WTC11 (cell line): ENCODE data around the gene GRM7. TPM values are rescaled to one million over a fixed set of nuclear protein-coding genes. Genes with fewer than 3 reads are reported as not detected.

Source experiments
- CBFB ChIP-seq: sonication (generic); formaldehyde crosslinking; IDR thresholded peaks from 2 replicates; pipeline ENCODE4 v1.8.1; 2022; ENCODE audit warnings: mild to moderate bottlenecking, low read depth, missing genetic modification reagents
- FOXK1 ChIP-seq: sonication (generic); formaldehyde crosslinking; IDR thresholded peaks from 2 replicates; pipeline ENCODE4 v1.8.0; 2022; ENCODE audit warnings: mild to moderate bottlenecking, moderate library complexity, missing genetic modification reagents
- MXD4 ChIP-seq: fragments of 250-450 bp; sonication (Bioruptor Pico); IDR thresholded peaks from 2 replicates; pipeline ENCODE4 v1.8.0; 2021; ENCODE audit warnings: mild to moderate bottlenecking, moderate library complexity, borderline replicate concordance
- SMAD4 ChIP-seq: sonication (generic); formaldehyde crosslinking; IDR thresholded peaks from 2 replicates; pipeline ENCODE4 v1.8.0; 2022; ENCODE audit warnings: mild to moderate bottlenecking, missing genetic modification reagents
- TEAD1 ChIP-seq: sonication (generic); formaldehyde crosslinking; IDR thresholded peaks from 2 replicates; pipeline ENCODE4 v1.8.0; 2022; ENCODE audit warnings: mild to moderate bottlenecking, missing genetic modification reagents
- total RNA-seq: library from RNA; stranded (reverse); gene quantifications from 3 replicates; pipeline ENCODE4 v1.2.3, GENCODE V29; 2021
- TF ChIP-seq, protein P1 (sequence below): fragments of 250-450 bp; sonication (Bioruptor Pico); IDR thresholded peaks from 2 replicates; pipeline ENCODE4 v1.9.0; 2021; ENCODE audit warnings: mild to moderate bottlenecking
- TF ChIP-seq, protein P2 (sequence below): sonication (generic); formaldehyde crosslinking; conservative IDR thresholded peaks from 2 replicates; pipeline ENCODE4 v1.8.1; 2023; ENCODE audit warnings: mild to moderate bottlenecking, low read depth, missing genetic modification reagents, moderate library complexity
- TF ChIP-seq, protein P3 (sequence below): sonication (generic); formaldehyde crosslinking; IDR thresholded peaks from 2 replicates; pipeline ENCODE4 v1.8.0; 2023; ENCODE audit warnings: mild to moderate bottlenecking, missing genetic modification reagents
- TF ChIP-seq, protein P4 (sequence below): fragments of 200-600 bp; IDR thresholded peaks from 2 replicates; pipeline ENCODE4 v1.8.0; 2022; ENCODE audit warnings: antibody characterized with exemption
- TF ChIP-seq, protein P5 (sequence below): sonication (generic); formaldehyde crosslinking; IDR thresholded peaks from 2 replicates; pipeline ENCODE4 v1.8.0; 2023; ENCODE audit warnings: missing genetic modification reagents, mild to moderate bottlenecking, borderline replicate concordance
- TF ChIP-seq, protein P6 (sequence below): fragments of 250-450 bp; sonication (Bioruptor Pico); IDR thresholded peaks from 2 replicates; pipeline ENCODE4 v1.8.0; 2021; ENCODE audit warnings: mild to moderate bottlenecking
- TF ChIP-seq, protein P7 (sequence below): sonication (generic); formaldehyde crosslinking; IDR thresholded peaks from 2 replicates; pipeline ENCODE4 v1.8.1; 2022; ENCODE audit warnings: low read depth, missing genetic modification reagents, borderline replicate concordance
- TF ChIP-seq, protein P8 (sequence below): sonication (generic); formaldehyde crosslinking; IDR thresholded peaks from 2 replicates; pipeline ENCODE4 v1.8.1; 2022; ENCODE audit warnings: missing genetic modification reagents, borderline replicate concordance

The GRM7 gene
- total RNA-seq, 1 experiment from 2014 or later: 0.42 TPM

DNA sequence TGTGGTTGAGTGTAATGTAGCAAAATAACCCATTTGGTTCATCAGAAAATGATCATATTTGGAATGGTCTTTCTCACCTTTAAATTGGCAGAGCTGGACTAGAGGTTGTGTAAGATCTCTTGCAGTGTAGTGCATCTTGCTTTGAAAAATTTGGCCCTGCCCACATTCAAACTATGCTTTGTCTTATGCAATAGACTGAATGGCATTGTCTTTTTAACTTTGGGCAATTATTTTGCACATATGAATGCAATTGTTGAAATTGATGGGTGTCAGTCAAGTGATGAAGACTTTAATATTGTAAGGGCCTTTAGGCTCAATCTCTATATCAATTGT, 381.4 kb downstream of the GRM7 start (continued):
- TF ChIP-seq, protein P1, sequence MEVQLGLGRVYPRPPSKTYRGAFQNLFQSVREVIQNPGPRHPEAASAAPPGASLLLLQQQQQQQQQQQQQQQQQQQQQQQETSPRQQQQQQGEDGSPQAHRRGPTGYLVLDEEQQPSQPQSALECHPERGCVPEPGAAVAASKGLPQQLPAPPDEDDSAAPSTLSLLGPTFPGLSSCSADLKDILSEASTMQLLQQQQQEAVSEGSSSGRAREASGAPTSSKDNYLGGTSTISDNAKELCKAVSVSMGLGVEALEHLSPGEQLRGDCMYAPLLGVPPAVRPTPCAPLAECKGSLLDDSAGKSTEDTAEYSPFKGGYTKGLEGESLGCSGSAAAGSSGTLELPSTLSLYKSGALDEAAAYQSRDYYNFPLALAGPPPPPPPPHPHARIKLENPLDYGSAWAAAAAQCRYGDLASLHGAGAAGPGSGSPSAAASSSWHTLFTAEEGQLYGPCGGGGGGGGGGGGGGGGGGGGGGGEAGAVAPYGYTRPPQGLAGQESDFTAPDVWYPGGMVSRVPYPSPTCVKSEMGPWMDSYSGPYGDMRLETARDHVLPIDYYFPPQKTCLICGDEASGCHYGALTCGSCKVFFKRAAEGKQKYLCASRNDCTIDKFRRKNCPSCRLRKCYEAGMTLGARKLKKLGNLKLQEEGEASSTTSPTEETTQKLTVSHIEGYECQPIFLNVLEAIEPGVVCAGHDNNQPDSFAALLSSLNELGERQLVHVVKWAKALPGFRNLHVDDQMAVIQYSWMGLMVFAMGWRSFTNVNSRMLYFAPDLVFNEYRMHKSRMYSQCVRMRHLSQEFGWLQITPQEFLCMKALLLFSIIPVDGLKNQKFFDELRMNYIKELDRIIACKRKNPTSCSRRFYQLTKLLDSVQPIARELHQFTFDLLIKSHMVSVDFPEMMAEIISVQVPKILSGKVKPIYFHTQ (CRISPR knock-in tag): no peak
- TF ChIP-seq, protein P2, sequence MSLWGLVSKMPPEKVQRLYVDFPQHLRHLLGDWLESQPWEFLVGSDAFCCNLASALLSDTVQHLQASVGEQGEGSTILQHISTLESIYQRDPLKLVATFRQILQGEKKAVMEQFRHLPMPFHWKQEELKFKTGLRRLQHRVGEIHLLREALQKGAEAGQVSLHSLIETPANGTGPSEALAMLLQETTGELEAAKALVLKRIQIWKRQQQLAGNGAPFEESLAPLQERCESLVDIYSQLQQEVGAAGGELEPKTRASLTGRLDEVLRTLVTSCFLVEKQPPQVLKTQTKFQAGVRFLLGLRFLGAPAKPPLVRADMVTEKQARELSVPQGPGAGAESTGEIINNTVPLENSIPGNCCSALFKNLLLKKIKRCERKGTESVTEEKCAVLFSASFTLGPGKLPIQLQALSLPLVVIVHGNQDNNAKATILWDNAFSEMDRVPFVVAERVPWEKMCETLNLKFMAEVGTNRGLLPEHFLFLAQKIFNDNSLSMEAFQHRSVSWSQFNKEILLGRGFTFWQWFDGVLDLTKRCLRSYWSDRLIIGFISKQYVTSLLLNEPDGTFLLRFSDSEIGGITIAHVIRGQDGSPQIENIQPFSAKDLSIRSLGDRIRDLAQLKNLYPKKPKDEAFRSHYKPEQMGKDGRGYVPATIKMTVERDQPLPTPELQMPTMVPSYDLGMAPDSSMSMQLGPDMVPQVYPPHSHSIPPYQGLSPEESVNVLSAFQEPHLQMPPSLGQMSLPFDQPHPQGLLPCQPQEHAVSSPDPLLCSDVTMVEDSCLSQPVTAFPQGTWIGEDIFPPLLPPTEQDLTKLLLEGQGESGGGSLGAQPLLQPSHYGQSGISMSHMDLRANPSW (CRISPR knock-in tag): no peak
- TF ChIP-seq, protein P3, sequence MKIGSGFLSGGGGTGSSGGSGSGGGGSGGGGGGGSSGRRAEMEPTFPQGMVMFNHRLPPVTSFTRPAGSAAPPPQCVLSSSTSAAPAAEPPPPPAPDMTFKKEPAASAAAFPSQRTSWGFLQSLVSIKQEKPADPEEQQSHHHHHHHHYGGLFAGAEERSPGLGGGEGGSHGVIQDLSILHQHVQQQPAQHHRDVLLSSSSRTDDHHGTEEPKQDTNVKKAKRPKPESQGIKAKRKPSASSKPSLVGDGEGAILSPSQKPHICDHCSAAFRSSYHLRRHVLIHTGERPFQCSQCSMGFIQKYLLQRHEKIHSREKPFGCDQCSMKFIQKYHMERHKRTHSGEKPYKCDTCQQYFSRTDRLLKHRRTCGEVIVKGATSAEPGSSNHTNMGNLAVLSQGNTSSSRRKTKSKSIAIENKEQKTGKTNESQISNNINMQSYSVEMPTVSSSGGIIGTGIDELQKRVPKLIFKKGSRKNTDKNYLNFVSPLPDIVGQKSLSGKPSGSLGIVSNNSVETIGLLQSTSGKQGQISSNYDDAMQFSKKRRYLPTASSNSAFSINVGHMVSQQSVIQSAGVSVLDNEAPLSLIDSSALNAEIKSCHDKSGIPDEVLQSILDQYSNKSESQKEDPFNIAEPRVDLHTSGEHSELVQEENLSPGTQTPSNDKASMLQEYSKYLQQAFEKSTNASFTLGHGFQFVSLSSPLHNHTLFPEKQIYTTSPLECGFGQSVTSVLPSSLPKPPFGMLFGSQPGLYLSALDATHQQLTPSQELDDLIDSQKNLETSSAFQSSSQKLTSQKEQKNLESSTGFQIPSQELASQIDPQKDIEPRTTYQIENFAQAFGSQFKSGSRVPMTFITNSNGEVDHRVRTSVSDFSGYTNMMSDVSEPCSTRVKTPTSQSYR (CRISPR knock-in tag): no peak
- TF ChIP-seq, protein P4, sequence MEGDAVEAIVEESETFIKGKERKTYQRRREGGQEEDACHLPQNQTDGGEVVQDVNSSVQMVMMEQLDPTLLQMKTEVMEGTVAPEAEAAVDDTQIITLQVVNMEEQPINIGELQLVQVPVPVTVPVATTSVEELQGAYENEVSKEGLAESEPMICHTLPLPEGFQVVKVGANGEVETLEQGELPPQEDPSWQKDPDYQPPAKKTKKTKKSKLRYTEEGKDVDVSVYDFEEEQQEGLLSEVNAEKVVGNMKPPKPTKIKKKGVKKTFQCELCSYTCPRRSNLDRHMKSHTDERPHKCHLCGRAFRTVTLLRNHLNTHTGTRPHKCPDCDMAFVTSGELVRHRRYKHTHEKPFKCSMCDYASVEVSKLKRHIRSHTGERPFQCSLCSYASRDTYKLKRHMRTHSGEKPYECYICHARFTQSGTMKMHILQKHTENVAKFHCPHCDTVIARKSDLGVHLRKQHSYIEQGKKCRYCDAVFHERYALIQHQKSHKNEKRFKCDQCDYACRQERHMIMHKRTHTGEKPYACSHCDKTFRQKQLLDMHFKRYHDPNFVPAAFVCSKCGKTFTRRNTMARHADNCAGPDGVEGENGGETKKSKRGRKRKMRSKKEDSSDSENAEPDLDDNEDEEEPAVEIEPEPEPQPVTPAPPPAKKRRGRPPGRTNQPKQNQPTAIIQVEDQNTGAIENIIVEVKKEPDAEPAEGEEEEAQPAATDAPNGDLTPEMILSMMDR: no peak
- no peak for TF ChIP-seq MXD4 (CRISPR knock-in tag)
- TF ChIP-seq, protein P5, sequence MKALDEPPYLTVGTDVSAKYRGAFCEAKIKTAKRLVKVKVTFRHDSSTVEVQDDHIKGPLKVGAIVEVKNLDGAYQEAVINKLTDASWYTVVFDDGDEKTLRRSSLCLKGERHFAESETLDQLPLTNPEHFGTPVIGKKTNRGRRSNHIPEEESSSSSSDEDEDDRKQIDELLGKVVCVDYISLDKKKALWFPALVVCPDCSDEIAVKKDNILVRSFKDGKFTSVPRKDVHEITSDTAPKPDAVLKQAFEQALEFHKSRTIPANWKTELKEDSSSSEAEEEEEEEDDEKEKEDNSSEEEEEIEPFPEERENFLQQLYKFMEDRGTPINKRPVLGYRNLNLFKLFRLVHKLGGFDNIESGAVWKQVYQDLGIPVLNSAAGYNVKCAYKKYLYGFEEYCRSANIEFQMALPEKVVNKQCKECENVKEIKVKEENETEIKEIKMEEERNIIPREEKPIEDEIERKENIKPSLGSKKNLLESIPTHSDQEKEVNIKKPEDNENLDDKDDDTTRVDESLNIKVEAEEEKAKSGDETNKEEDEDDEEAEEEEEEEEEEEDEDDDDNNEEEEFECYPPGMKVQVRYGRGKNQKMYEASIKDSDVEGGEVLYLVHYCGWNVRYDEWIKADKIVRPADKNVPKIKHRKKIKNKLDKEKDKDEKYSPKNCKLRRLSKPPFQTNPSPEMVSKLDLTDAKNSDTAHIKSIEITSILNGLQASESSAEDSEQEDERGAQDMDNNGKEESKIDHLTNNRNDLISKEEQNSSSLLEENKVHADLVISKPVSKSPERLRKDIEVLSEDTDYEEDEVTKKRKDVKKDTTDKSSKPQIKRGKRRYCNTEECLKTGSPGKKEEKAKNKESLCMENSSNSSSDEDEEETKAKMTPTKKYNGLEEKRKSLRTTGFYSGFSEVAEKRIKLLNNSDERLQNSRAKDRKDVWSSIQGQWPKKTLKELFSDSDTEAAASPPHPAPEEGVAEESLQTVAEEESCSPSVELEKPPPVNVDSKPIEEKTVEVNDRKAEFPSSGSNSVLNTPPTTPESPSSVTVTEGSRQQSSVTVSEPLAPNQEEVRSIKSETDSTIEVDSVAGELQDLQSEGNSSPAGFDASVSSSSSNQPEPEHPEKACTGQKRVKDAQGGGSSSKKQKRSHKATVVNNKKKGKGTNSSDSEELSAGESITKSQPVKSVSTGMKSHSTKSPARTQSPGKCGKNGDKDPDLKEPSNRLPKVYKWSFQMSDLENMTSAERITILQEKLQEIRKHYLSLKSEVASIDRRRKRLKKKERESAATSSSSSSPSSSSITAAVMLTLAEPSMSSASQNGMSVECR: no peak
- TF ChIP-seq FOXK1 (CRISPR knock-in tag): no peak
- no peak for TF ChIP-seq SMAD4 (CRISPR knock-in tag)
- TF ChIP-seq CBFB (CRISPR knock-in tag): no peak
- TF ChIP-seq TEAD1: no peak
- TF ChIP-seq, protein P6, sequence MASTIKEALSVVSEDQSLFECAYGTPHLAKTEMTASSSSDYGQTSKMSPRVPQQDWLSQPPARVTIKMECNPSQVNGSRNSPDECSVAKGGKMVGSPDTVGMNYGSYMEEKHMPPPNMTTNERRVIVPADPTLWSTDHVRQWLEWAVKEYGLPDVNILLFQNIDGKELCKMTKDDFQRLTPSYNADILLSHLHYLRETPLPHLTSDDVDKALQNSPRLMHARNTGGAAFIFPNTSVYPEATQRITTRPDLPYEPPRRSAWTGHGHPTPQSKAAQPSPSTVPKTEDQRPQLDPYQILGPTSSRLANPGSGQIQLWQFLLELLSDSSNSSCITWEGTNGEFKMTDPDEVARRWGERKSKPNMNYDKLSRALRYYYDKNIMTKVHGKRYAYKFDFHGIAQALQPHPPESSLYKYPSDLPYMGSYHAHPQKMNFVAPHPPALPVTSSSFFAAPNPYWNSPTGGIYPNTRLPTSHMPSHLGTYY (CRISPR knock-in tag): no peak
- TF ChIP-seq, protein P7, sequence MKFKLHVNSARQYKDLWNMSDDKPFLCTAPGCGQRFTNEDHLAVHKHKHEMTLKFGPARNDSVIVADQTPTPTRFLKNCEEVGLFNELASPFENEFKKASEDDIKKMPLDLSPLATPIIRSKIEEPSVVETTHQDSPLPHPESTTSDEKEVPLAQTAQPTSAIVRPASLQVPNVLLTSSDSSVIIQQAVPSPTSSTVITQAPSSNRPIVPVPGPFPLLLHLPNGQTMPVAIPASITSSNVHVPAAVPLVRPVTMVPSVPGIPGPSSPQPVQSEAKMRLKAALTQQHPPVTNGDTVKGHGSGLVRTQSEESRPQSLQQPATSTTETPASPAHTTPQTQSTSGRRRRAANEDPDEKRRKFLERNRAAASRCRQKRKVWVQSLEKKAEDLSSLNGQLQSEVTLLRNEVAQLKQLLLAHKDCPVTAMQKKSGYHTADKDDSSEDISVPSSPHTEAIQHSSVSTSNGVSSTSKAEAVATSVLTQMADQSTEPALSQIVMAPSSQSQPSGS (CRISPR knock-in tag): no peak
- TF ChIP-seq, protein P8, sequence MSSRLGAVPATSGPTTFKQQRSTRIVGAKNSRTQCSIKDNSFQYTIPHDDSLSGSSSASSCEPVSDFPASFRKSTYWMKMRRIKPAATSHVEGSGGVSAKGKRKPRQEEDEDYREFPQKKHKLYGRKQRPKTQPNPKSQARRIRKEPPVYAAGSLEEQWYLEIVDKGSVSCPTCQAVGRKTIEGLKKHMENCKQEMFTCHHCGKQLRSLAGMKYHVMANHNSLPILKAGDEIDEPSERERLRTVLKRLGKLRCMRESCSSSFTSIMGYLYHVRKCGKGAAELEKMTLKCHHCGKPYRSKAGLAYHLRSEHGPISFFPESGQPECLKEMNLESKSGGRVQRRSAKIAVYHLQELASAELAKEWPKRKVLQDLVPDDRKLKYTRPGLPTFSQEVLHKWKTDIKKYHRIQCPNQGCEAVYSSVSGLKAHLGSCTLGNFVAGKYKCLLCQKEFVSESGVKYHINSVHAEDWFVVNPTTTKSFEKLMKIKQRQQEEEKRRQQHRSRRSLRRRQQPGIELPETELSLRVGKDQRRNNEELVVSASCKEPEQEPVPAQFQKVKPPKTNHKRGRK: no peak
